Upper lobe of left lung (tissue), 4 donors: ENCODE results near the gene RAPH1.

ENCODE experiments used
- CTCF ChIP-seq, 6 experiments: fragments of 450-650 bp in 4 of 6; fragments of 200-600 bp in 2 of 6; sonication (generic) in 2 of 6; IDR thresholded peaks; one replicate each; pipeline ENCODE4 v1.5.1; 2016 to 2019; ENCODE audit warnings: antibody characterized with exemption in 6 of 6
- EP300 ChIP-seq, 4 donors: sonication (generic); formaldehyde crosslinking; IDR thresholded peaks; one replicate each; pipeline ENCODE4 v1.5.1; 2017; ENCODE audit warnings: antibody characterized with exemption in 4 of 4, control low read depth in 2 of 4
- POLR2A ChIP-seq, 4 donors: fragments of 450-650 bp; IDR thresholded peaks; one replicate each; pipeline ENCODE4 v1.5.1; 2016 to 2017; ENCODE audit warnings: antibody characterized with exemption in 4 of 4, mild to moderate bottlenecking in 2 of 4
- POLR2AphosphoS5 ChIP-seq, 2 donors: sonication (generic); formaldehyde crosslinking; IDR thresholded peaks; one replicate each; pipeline ENCODE4 v1.5.1; 2017; ENCODE audit warnings: antibody characterized with exemption in 2 of 2

DNA sequence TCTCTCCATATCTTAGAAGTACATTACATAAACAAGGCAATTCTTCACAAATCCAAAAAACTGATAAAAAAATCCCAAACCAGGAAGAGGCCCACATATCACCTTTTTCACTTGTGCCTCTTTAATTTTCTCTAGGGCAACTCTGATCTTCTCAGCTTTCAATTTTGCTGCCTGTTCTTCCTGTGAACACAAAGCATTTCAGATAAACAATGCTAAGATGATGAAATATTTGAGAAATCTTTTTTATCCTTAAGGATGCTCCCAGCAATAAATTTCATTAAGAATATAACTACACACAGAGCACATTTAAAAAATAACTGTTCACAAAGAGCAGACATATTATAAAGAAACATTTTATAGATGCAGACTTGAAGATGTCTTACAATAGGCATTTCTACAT lies 73.4 kb downstream of the RAPH1 start:
- TF ChIP-seq EP300 (IDR thresholded peaks at IDR 0.05) = no peak
- TF ChIP-seq CTCF (IDR thresholded peaks at IDR 0.05) = no peak
- no peak for TF ChIP-seq POLR2AphosphoS5 (IDR thresholded peaks at IDR 0.05)
- TF ChIP-seq POLR2A (IDR thresholded peaks at IDR 0.05) = no peak
